ENCODE measurements around the gene DBH.

The DBH gene

DNA sequence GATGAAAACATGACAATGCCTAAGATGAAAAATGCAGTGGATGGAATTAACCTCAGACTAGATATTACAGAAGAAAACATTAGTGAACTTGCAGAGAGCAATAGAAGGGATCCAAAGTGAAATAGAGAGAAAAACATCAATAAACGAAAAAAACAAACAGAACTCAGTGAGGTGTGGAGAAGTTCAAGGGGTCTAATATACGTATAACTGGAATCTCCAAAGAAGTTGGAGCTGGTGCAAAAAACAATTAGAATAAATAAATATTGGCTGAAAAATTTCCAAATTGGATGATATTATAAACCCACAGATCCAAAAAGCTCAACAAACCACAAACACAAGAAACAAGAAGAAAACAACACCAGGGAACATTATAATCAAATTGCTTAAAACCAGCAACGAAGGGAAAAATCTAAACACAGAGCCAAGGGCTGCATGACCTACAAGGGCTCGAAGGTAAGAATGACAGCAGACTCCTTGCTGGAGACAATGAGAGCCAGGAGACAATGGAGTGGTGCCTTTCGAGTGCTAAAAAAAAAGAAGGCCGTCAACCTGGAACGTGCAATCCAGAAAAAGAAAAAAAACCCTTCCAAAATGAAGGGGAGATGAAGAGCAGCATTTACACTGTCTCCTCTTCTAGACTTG is 38.7 kb upstream of the DBH start:
- peak; percentile 28 for DNase-seq (ENCODE audit: low read depth)
- TF ChIP-seq, protein P1, sequence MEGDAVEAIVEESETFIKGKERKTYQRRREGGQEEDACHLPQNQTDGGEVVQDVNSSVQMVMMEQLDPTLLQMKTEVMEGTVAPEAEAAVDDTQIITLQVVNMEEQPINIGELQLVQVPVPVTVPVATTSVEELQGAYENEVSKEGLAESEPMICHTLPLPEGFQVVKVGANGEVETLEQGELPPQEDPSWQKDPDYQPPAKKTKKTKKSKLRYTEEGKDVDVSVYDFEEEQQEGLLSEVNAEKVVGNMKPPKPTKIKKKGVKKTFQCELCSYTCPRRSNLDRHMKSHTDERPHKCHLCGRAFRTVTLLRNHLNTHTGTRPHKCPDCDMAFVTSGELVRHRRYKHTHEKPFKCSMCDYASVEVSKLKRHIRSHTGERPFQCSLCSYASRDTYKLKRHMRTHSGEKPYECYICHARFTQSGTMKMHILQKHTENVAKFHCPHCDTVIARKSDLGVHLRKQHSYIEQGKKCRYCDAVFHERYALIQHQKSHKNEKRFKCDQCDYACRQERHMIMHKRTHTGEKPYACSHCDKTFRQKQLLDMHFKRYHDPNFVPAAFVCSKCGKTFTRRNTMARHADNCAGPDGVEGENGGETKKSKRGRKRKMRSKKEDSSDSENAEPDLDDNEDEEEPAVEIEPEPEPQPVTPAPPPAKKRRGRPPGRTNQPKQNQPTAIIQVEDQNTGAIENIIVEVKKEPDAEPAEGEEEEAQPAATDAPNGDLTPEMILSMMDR (conservative IDR thresholded peaks at IDR 0.05; ENCODE audit: control insufficient read depth, insufficient read depth, low read depth, low read length), result no peak
- H3K4me3 ChIP-seq (ENCODE audit: control insufficient read depth, low read depth, low read length), result no peak overlapping the region

DNA sequence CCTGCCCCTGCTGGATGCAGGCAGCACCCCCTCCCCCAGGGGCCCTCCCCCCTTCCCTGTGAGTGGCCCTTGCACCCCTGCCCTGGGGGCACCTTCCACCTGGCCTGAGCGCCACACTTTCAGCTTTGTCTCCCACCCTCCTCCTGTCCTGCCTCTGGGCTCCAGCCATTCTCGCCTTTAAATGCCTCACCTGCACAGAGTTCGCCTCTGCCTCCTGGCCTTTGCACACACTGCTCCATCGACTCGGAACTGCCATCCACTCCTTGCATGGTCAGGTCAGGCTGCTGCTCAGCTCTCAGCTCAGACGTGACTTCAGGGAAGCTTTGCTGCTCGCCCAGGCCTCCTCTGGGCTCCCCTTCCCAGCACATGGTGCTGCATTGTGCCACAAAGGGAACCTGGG is 37.2 kb upstream of the DBH start:
- no peak for DNase-seq (ENCODE audit: low read depth)
- TF ChIP-seq, protein P1 (conservative IDR thresholded peaks at IDR 0.05; ENCODE audit: control insufficient read depth, insufficient read depth, low read depth, low read length), result no peak
- H3K4me3 ChIP-seq (ENCODE audit: control insufficient read depth, low read depth, low read length), result no peak overlapping the region

DNA sequence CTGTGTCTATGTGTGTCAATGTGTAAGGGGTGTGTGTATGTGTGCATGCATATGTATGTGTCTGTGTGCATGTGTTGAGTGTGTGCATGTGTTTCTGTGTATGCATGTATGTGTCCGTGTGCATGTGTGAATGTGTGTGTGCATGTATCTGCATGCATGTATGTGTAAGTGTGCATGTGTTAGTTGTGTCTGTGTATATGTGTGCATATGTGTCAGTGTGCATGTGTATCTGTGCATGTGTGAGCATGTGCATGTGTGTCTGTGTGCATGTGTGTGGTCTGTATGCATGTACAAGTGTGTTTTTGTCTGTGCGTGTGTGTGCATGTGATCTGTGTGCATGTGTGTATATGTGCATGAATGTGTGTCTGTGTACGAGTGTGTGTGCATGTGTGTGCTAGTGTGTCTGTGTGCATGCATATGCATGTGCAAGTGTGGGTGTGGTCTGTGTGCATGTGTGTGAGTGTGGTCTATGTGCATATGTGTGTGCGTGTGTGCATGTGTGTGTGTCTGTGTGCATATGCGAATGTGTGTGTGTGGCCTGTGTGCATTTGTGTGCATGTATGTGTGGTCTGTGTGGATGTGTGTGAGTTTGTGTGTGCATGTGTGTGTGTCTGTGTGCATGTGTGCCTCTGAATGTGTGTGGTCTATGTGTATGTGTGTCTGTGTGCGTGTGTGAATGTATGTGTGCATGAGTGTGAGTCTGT is 36.5 kb upstream of the DBH start:
- DNase-seq (ENCODE audit: low read depth), result no peak
- TF ChIP-seq, protein P1 (conservative IDR thresholded peaks at IDR 0.05; ENCODE audit: control insufficient read depth, insufficient read depth, low read depth, low read length), result no peak
- H3K4me3 ChIP-seq (ENCODE audit: control insufficient read depth, low read depth, low read length), result no peak overlapping the region

DNA sequence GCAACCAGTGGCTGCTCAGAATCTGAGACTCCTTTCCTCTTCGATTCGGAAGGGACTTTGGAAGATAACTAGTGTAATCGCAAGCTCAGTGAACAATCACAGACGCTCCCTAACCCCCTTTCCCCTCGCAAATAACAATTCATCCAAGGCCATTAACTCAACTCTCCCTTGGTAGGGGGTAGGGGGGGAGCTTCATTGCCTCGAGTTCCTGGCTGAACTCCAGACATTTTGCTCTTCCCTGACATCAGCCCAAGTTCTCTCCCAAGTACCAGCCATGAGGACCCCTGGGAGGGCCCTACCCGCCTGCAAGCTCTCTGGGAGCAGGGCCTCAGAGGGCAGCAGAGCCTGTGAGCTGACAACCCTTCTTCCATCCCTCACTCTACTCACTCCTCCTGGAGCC is 35.4 kb upstream of the DBH start:
- TF ChIP-seq, protein P1 (conservative IDR thresholded peaks at IDR 0.05; ENCODE audit: control insufficient read depth, insufficient read depth, low read depth, low read length), result no peak
- no peak for DNase-seq (ENCODE audit: low read depth)
- H3K4me3 ChIP-seq (ENCODE audit: control insufficient read depth, low read depth, low read length), result no peak overlapping the region

- no peak overlapping the region for H3K4me3 ChIP-seq (ENCODE audit: control insufficient read depth, low read depth, low read length)
- TF ChIP-seq, protein P1 (conservative IDR thresholded peaks at IDR 0.05; ENCODE audit: control insufficient read depth, insufficient read depth, low read depth, low read length), result no peak
- DNase-seq (ENCODE audit: low read depth), result no peak
Measured at GRCh38 chr9:133601746-133602145, 34.4 kb upstream of the DBH start.

DNA sequence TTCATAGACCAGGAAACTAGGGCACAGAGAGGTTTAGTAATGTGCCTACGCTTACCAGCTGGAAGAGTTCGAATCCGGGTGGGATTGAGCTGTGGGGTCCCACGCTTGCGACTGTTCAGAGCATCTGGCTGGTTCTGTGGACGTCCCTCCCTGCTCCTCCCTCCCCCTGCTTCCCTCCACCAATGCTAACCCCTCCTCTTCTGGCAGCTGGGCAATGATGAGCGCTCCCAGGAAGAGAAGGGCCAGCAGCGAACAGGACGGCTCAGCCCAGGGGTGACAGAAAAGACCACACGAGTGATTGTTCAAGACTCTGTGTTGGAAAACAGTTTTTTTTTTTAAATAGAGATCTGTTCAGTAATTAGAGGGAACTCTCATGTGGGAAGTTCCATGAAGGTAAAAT is 33.9 kb upstream of the DBH start:
- no peak for DNase-seq (ENCODE audit: low read depth)
- no peak overlapping the region for H3K4me3 ChIP-seq (ENCODE audit: control insufficient read depth, low read depth, low read length)
- TF ChIP-seq, protein P1 (conservative IDR thresholded peaks at IDR 0.05; ENCODE audit: control insufficient read depth, insufficient read depth, low read depth, low read length), result no peak
